WTC11 (cell line): ENCODE results near the gene CDK5R2. TPM values are rescaled to one million over a fixed set of nuclear protein-coding genes. Genes with fewer than 3 reads are reported as not detected.

Experiments
- ATAC-seq: fragments of 200-7000 bp; cut with Tn5 transposase; 2 replicates; pipeline ENCODE4 v1.10.0; 2021; ENCODE audit warnings: mild to moderate bottlenecking, moderate library complexity
- CTCF ChIA-PET: fragments of 300-600 bp; sonication (Branson Sonifier 250); formaldehyde crosslinking; loops from one replicate; lab custom pipeline; 2021; ENCODE audit warnings: antibody characterized with exemption; lab: Charles Lee
- POLR2A ChIA-PET: fragments of 350-600 bp; sonication (Branson Sonifier 250); formaldehyde crosslinking; loops from one replicate; lab custom pipeline; 2021; ENCODE audit warnings: antibody characterized with exemption; lab: Charles Lee
- DNase-seq: peaks from one replicate; pipeline ENCODE4 v3.0.0; 2021; ENCODE audit warnings: low spot score
- H3K27ac Mint-ChIP-seq: 2 replicates; pipeline ENCODE4 v1.8.0; 2021; ENCODE audit warnings: mixed read lengths
- H3K27me3 Mint-ChIP-seq: 2 replicates; pipeline ENCODE4 v1.8.0; 2021; ENCODE audit warnings: low read depth, mild to moderate bottlenecking, moderate library complexity, mixed read lengths
- H3K36me3 Mint-ChIP-seq: 2 replicates; pipeline ENCODE4 v1.8.0; 2021; ENCODE audit warnings: mixed read lengths
- H3K4me1 Mint-ChIP-seq: 2 replicates; pipeline ENCODE4 v1.8.0; 2022; ENCODE audit warnings: mixed read lengths
- H3K4me3 Mint-ChIP-seq: 2 replicates; pipeline ENCODE4 v1.8.0; 2021; ENCODE audit warnings: mild to moderate bottlenecking, moderate library complexity, mixed read lengths
- H3K9me3 Mint-ChIP-seq: 2 replicates; pipeline ENCODE4 v1.8.0; 2021; ENCODE audit warnings: mixed read lengths
- ATF3 ChIP-seq: sonication (generic); formaldehyde crosslinking; conservative IDR thresholded peaks from 2 replicates; pipeline ENCODE4 v1.8.1; 2022; ENCODE audit warnings: mild to moderate bottlenecking, missing genetic modification reagents
- E2F1 ChIP-seq: sonication (generic); formaldehyde crosslinking; IDR thresholded peaks from 2 replicates; pipeline ENCODE4 v1.8.0; 2022; ENCODE audit warnings: mild to moderate bottlenecking, missing genetic modification reagents
- EMX1 ChIP-seq: fragments of 250-450 bp; sonication (Bioruptor Pico); IDR thresholded peaks from 2 replicates; pipeline ENCODE4 v1.8.0; 2021; ENCODE audit warnings: mild to moderate bottlenecking
- FOXK1 ChIP-seq: sonication (generic); formaldehyde crosslinking; IDR thresholded peaks from 2 replicates; pipeline ENCODE4 v1.8.0; 2022; ENCODE audit warnings: mild to moderate bottlenecking, moderate library complexity, missing genetic modification reagents
- FOXP1 ChIP-seq: sonication (generic); formaldehyde crosslinking; IDR thresholded peaks from 2 replicates; pipeline ENCODE4 v1.8.0; 2022; ENCODE audit warnings: missing genetic modification reagents, mild to moderate bottlenecking, moderate library complexity, borderline replicate concordance
- GABPB1 ChIP-seq: sonication (generic); formaldehyde crosslinking; IDR thresholded peaks from 2 replicates; pipeline ENCODE4 v1.8.1; 2023; ENCODE audit warnings: mild to moderate bottlenecking, missing genetic modification reagents
- GRHL2 ChIP-seq: fragments of 250-450 bp; sonication (Bioruptor Pico); IDR thresholded peaks from 2 replicates; pipeline ENCODE4 v1.8.0; 2022; ENCODE audit warnings: mild to moderate bottlenecking, moderate library complexity; ENCODE audit not compliant: insufficient replicate concordance, severe bottlenecking
- IRF1 ChIP-seq: sonication (generic); formaldehyde crosslinking; IDR thresholded peaks from 2 replicates; pipeline ENCODE4 v1.8.0; 2023; ENCODE audit warnings: missing genetic modification reagents
- IRF2 ChIP-seq: sonication (generic); formaldehyde crosslinking; IDR thresholded peaks from 2 replicates; pipeline ENCODE4 v1.8.0; 2022; ENCODE audit warnings: low read depth, missing genetic modification reagents, borderline replicate concordance
- MAX ChIP-seq: sonication (generic); formaldehyde crosslinking; IDR thresholded peaks from 2 replicates; pipeline ENCODE4 v1.8.0; 2022; ENCODE audit warnings: mild to moderate bottlenecking, missing genetic modification reagents
- NFE2L1 ChIP-seq: sonication (generic); formaldehyde crosslinking; IDR thresholded peaks from 2 replicates; pipeline ENCODE4 v1.8.1; 2023; ENCODE audit warnings: missing genetic modification reagents
- NR2C2 ChIP-seq: sonication (generic); formaldehyde crosslinking; IDR thresholded peaks from 2 replicates; pipeline ENCODE4 v1.8.0; 2022; ENCODE audit warnings: mild to moderate bottlenecking, missing genetic modification reagents
- NR3C1 ChIP-seq: sonication (generic); formaldehyde crosslinking; conservative IDR thresholded peaks from 2 replicates; pipeline ENCODE4 v1.8.1; 2023; ENCODE audit warnings: low read depth, mild to moderate bottlenecking, missing genetic modification reagents
- RELA ChIP-seq: sonication (generic); formaldehyde crosslinking; IDR thresholded peaks from 2 replicates; pipeline ENCODE4 v1.8.1; 2022; ENCODE audit warnings: missing genetic modification reagents, mild to moderate bottlenecking, borderline replicate concordance
- RORB ChIP-seq: fragments of 250-450 bp; sonication (Bioruptor Pico); IDR thresholded peaks from 2 replicates; pipeline ENCODE4 v1.9.0; 2021; ENCODE audit warnings: mild to moderate bottlenecking
- SP1 ChIP-seq: sonication (generic); formaldehyde crosslinking; conservative IDR thresholded peaks from 2 replicates; pipeline ENCODE4 v1.8.1; 2022; ENCODE audit warnings: missing genetic modification reagents
- STAT6 ChIP-seq: sonication (generic); formaldehyde crosslinking; conservative IDR thresholded peaks from 2 replicates; pipeline ENCODE4 v1.8.1; 2023; ENCODE audit warnings: mild to moderate bottlenecking, low read depth, missing genetic modification reagents, moderate library complexity
- TEAD1 ChIP-seq: sonication (generic); formaldehyde crosslinking; IDR thresholded peaks from 2 replicates; pipeline ENCODE4 v1.8.0; 2022; ENCODE audit warnings: mild to moderate bottlenecking, missing genetic modification reagents
- ZNF121 ChIP-seq: sonication (generic); formaldehyde crosslinking; IDR thresholded peaks from 2 replicates; pipeline ENCODE4 v1.8.0; 2023; ENCODE audit warnings: missing genetic modification reagents
- ZNF263 ChIP-seq: sonication (generic); formaldehyde crosslinking; IDR thresholded peaks from 2 replicates; pipeline ENCODE4 v1.8.1; 2022; ENCODE audit warnings: low read depth, mild to moderate bottlenecking, moderate library complexity, missing genetic modification reagents
- ZNF281 ChIP-seq: sonication (generic); formaldehyde crosslinking; IDR thresholded peaks from 2 replicates; pipeline ENCODE4 v1.8.0; 2023; ENCODE audit warnings: mild to moderate bottlenecking, missing genetic modification reagents
- ZNF317 ChIP-seq: sonication (generic); formaldehyde crosslinking; IDR thresholded peaks from 2 replicates; pipeline ENCODE4 v1.8.1; 2023; ENCODE audit warnings: low read depth, mild to moderate bottlenecking, moderate library complexity, missing genetic modification reagents, borderline replicate concordance
- ZNF416 ChIP-seq: fragments of 250-450 bp; sonication (Bioruptor Pico); IDR thresholded peaks from 2 replicates; pipeline ENCODE4 v1.9.0; 2021; ENCODE audit warnings: mild to moderate bottlenecking, inconsistent platforms
- ZNF671 ChIP-seq: fragments of 250-450 bp; sonication (Bioruptor Pico); IDR thresholded peaks from 2 replicates; pipeline ENCODE4 v1.8.0; 2021; ENCODE audit warnings: mild to moderate bottlenecking
- total RNA-seq: library from RNA; stranded (reverse); gene quantifications from 3 replicates; pipeline ENCODE4 v1.2.3, GENCODE V29; 2021

The CDK5R2 gene
- total RNA-seq, 1 experiment from 2014 or later: 0.26 TPM

GRCh38 chr2:218920504-218920903, 39.0 kb upstream of the CDK5R2 start (continued):
- no peak for TF ChIP-seq IRF1
- TF ChIP-seq TEAD1: no peak
- no peak for TF ChIP-seq ZNF671 (CRISPR knock-in tag)
- no peak for TF ChIP-seq RORB (CRISPR knock-in tag)

- CTCF ChIA-PET: no interaction called here
Measured at GRCh38 chr2:218924757-218925156, 34.7 kb upstream of the CDK5R2 start.

GRCh38 chr2:218925434-218925833, 34.0 kb upstream of the CDK5R2 start:
- Mint-ChIP-seq H3K4me3 (no peak overlapping the region), H3K4me1 (no peaks in the 10 kb centered on the region), H3K9me3 (peaks cover 48% of the 10 kb centered on the region), H3K27me3 (peaks cover 42% of the 10 kb centered on the region), H3K36me3 (peaks cover 34% of the 10 kb centered on the region), H3K27ac (no peak overlapping the region)
- ChIA-PET POLR2A (interaction anchor here (0.6 kb wide), 1 partner anchor 30 kb away, joined by 3 read pairs; no protein-coding TSS in a partner anchor), CTCF (no interaction called here)
- TF ChIP-seq SP1 (CRISPR knock-in tag) (no peak), MAX (CRISPR knock-in tag) (no peak), RELA (CRISPR knock-in tag) (no peak), E2F1 (CRISPR knock-in tag) (no peak), ZNF416 (CRISPR knock-in tag) (no peak), NFE2L1 (no peak), ATF3 (no peak), FOXP1 (CRISPR knock-in tag) (no peak), FOXK1 (CRISPR knock-in tag) (no peak), ZNF281 (no peak)
- no peak for ATAC-seq
- no peak for DNase-seq

More at GRCh38 chr2:218924757-218925156, 34.7 kb upstream of the CDK5R2 start:
- Mint-ChIP-seq H3K27me3 (peaks cover 39% of the 10 kb centered on the region), H3K9me3 (peaks cover 42% of the 10 kb centered on the region), H3K36me3 (peaks cover 27% of the 10 kb centered on the region), H3K27ac (no peak overlapping the region), H3K4me1 (no peaks in the 10 kb centered on the region), H3K4me3 (no peak overlapping the region)
- TF ChIP-seq NR2C2: no peak
- TF ChIP-seq STAT6: no peak
- TF ChIP-seq ZNF317 (CRISPR knock-in tag): no peak
- TF ChIP-seq ZNF263 (CRISPR knock-in tag): no peak
- TF ChIP-seq IRF2: no peak
- TF ChIP-seq ZNF671 (CRISPR knock-in tag): no peak
- TF ChIP-seq GABPB1 (CRISPR knock-in tag): no peak
- TF ChIP-seq EMX1 (CRISPR knock-in tag): no peak
- no peak for TF ChIP-seq ATF3
- no peak for TF ChIP-seq NR3C1 (CRISPR knock-in tag)
- no peak for TF ChIP-seq GRHL2
- no peak for TF ChIP-seq ZNF121 (CRISPR knock-in tag)
- DNase-seq (no peak), ATAC-seq (no peak)
- POLR2A ChIA-PET: no interaction called here
